Camera-type eye (tissue), 1 donor: ENCODE measurements around the gene KATNAL2. TPM values are rescaled to one million over a fixed set of nuclear protein-coding genes. Genes with fewer than 3 reads are reported as not detected.

Experiments used
- total RNA-seq: library from RNA; depleted of rRNA; stranded (reverse); fragments of >200 nt; gene quantifications from one replicate; pipeline ENCODE4 v1.2.3, GENCODE V29; 2014

The KATNAL2 gene
- 4.6 TPM for total RNA-seq

GRCh38 chr18:46917108-46917802, at the start of gene KATNAL2, which contains the start of gene PIAS2:
Gene KATNAL2, plus strand, starts transcription at chr18:46917602. Its CDS starts 29,271 bp downstream, at chr18:46946873.
Gene PIAS2, minus strand, starts transcription at chr18:46917507. Its CDS starts 162 bp downstream, at chr18:46917345.

DNA sequence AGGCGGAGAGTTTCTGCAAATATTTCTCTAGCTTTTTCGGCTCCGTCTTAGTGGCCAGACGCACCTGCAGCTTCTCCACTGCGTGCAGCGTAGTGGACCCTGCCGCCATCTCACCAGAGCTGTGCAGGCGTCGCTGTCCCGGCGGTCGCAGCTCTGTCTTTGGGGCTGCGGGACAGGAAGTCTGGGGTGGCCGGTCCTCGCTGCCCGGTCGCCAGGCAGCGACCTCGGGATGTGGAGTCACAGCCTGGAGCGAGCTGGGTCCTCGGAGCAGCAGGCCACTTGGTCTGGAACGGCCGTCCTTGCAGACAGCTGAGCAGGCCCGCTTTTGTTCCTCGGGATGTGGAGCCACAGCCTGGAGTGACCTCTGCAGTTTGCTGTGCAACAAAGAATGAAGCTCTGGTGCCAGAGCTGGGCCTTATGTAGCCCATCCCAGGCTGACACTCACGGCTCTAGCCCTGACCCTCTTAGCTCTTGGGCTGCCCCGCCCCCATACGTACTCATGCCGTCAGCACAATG, 117.8 kb downstream of the KATNAL2 start, which contains the start of gene ELOA2:
ELOA2 (minus strand) TSS at position 466 of the 516 bp plus-strand sequence; CDS start at position 109, 357 bp downstream.

DNA sequence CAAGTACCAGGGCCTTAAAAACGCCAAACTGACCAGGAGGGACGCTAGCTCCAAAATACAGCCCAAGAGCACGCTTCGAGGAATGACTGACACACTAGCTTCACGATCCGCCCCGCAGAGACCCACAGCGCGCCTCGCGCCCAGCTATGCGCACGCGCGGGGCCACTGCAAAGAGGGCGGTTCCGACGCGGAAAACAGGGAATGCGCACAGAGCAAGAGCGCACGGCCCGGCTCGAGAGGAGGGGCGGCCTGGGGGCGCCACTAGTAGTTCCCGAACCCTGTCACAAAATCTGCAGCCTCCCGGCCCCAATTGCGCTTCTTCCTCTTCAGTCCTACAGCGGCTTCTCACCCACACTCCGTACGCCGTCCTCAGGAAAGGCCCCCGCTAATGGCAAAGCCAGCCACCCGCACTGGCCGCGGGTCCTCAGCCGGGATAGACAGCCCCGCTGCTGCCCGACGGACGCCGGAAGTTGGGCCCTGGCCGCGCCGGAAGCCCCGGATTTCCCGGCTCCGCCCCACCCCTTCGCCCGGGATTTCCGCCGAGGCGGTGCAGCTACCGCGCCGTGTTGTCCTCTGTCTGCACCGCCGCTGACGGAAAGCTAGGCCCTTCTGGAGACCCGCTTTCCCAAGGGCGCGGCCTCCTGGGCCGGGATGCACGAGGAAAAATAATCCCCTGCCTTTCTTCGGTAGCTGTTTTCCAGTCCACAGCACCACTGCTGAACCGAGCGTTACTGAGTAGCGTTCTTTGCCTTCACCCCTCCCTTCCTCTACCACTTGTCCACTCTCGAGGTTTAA, 232.8 kb downstream of the KATNAL2 start, which contains the start of gene HDHD2:
HDHD2 (minus strand) TSS at position 472 of the 795 bp plus-strand sequence. CDS start 14,061 bp downstream, outside the sequence.

Other genes starting within 250 kb of the KATNAL2 start
- 7.0 TPM for gene ST8SIA5, start 160.5 kb upstream of the KATNAL2 start, total RNA-seq
- gene PIAS2, start 95 bp upstream of the KATNAL2 start, total RNA-seq, result 74.1 TPM
- not detected for gene ELOA2, start 118.0 kb downstream of the KATNAL2 start, total RNA-seq
- 50.9 TPM for gene HDHD2, start 232.9 kb downstream of the KATNAL2 start, total RNA-seq